AG09319 (cell line): Measurements from ENCODE around the gene ENO3.
A peak's percentile ranks its signal among the peaks of the same experiment; 100 is the strongest.
"Not testable (repeated sequence)": the region's sequence is repeated elsewhere in the genome, so short reads cannot be mapped to it uniquely, and the experiment has no call there.

Experiments
- DNase-seq: peaks from one replicate; pipeline ENCODE4 v3.0.0-alpha.2; 2010; ENCODE audit warnings: low read depth; ENCODE audit errors: extremely low read depth
- CTCF ChIP-seq: IDR thresholded peaks from 2 replicates; pipeline ENCODE4 v1.5.1; 2011; ENCODE audit warnings: low read depth, mild to moderate bottlenecking, inconsistent platforms, low read length, moderate library complexity

ENO3 gene

GRCh38 chr17:4950746-4951204, at the start of gene ENO3:
Gene ENO3 (plus strand): TSS chr17:4951119. CDS start chr17:4951830, 711 bp downstream.
- DNase-seq = no peak
- TF ChIP-seq CTCF = no peak

- no peak for TF ChIP-seq CTCF
- DNase-seq = no peak
These were observed 49.1 kb upstream of the ENO3 start for GRCh38 chr17:4901648-4902344.

- TF ChIP-seq CTCF = no peak
- no peak for DNase-seq
These were observed 48.4 kb upstream of the ENO3 start for GRCh38 chr17:4902540-4902939.

GRCh38 chr17:4903051-4903818, 47.7 kb upstream of the ENO3 start, which contains the start of gene CHRNE:
Gene CHRNE (minus strand): TSS chr17:4903098. CDS start chr17:4903063, 35 bp downstream.
- peak; percentile 78 for TF ChIP-seq CTCF
- DNase-seq = peak; percentile 52

- not testable (repeated sequence) for DNase-seq
These were observed 44.3 kb upstream of the ENO3 start for GRCh38 chr17:4906642-4907041.

- DNase-seq = no peak
- TF ChIP-seq CTCF = no peak
These were observed 42.6 kb upstream of the ENO3 start for GRCh38 chr17:4908301-4908700.

GRCh38 chr17:4908711-4909496, 42.0 kb upstream of the ENO3 start:
- TF ChIP-seq CTCF = peak; percentile 87
- peak; percentile 87 for DNase-seq
